ENCODE results near the gene GPR146. TPM values are rescaled to one million over a fixed set of nuclear protein-coding genes. Genes with fewer than 3 reads are reported as not detected.

GPR146 gene
- total RNA-seq, 1 donor = 5.1 TPM

GRCh38 chr7:1045069-1046063 is 1.0 kb downstream of the GPR146 start:
- TF ChIP-seq CTCF (IDR thresholded peaks at IDR 0.05; ENCODE audit: extremely low read depth, low read depth, low read length) = no peak
- Histone ChIP-seq H3K4me2 (ENCODE audit: insufficient read depth, low read length) (peak overlapping the region; percentile 79), H2AFZ (ENCODE audit: low read length) (peak overlapping the region; percentile 27)

GRCh38 chr7:1046722-1047679 is 2.7 kb downstream of the GPR146 start:
- H3K4me3 ChIP-seq (ENCODE audit: insufficient read depth, low read length) = no peak overlapping the region
- H3K9me3 ChIP-seq (ENCODE audit: low read depth, low read length) = no peaks in the 10 kb centered on the region
- TF ChIP-seq CTCF (IDR thresholded peaks at IDR 0.05; ENCODE audit: extremely low read depth, low read depth, low read length) = no peak

More at GRCh38 chr7:1045069-1046063, 1.0 kb downstream of the GPR146 start:
- H3K27ac ChIP-seq (ENCODE audit: low read depth, low read length) = no peak overlapping the region
- H3K79me2 ChIP-seq (ENCODE audit: insufficient read depth, low read length) = peaks cover 2% of the 10 kb centered on the region
- H3K9me3 ChIP-seq (ENCODE audit: low read depth, low read length) = no peaks in the 10 kb centered on the region
- H3K27me3 ChIP-seq (ENCODE audit: insufficient read depth, low read length) = no peaks in the 10 kb centered on the region
- peaks cover 12% of the 10 kb centered on the region for H3K4me1 ChIP-seq (ENCODE audit: insufficient read depth, low read length)
- H3K4me3 ChIP-seq (ENCODE audit: insufficient read depth, low read length) = peak overlapping the region; percentile 79
- peaks cover 18% of the 10 kb centered on the region for H4K20me1 ChIP-seq (ENCODE audit: insufficient read depth, low read length)
- no peak for DNase-seq (ENCODE audit: insufficient read length, low spot score, missing footprints)
- no peaks in the 10 kb centered on the region for H3K36me3 ChIP-seq (ENCODE audit: insufficient read depth, low read length)

DNA sequence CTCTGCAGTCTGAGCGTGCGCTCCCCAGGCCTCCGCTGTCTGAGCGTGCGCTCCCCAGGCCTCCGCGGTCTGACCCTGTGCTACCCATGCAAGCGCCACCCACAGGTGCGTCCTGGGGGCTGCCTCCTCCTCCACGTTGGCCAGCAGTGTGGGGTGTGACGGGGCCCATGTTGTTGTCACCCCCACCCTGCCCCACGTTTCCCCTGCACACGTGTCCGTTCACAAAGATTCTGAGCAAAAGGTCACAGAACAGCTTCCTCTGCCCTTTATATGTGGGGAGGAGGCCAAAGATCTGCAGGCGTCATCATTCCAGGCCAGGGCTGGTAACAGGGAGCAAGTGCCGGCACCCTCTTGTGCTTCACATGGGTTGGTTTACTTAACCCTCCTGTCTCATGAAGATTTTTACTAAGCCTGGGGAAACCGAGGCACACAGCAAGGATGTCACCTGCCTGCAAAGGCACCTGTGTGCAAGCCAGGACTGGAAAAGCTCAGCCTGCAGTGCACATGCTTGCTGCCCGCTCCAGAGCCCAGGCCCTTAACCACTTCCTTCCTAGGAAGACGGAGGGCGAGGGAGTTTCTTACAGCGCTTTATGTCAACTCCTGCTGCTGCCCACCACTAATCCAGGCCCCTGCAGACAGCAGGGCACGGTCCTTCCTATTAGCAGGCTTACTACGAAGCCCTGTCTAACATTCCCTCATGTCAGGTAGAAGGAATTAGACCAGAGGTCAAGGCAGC is 4.8 kb downstream of the GPR146 start:
- Histone ChIP-seq H3K4me1 (ENCODE audit: insufficient read depth, low read length) (peaks cover 5% of the 10 kb centered on the region), H3K79me2 (ENCODE audit: insufficient read depth, low read length) (no peaks in the 10 kb centered on the region), H4K20me1 (ENCODE audit: insufficient read depth, low read length) (peaks cover 18% of the 10 kb centered on the region), H3K4me3 (ENCODE audit: insufficient read depth, low read length) (no peak overlapping the region), H3K36me3 (ENCODE audit: insufficient read depth, low read length) (no peaks in the 10 kb centered on the region), H3K9me3 (ENCODE audit: low read depth, low read length) (no peaks in the 10 kb centered on the region), H3K27me3 (ENCODE audit: insufficient read depth, low read length) (no peaks in the 10 kb centered on the region), H3K27ac (ENCODE audit: low read depth, low read length) (no peak overlapping the region), H3K4me2 (ENCODE audit: insufficient read depth, low read length) (no peak overlapping the region), H2AFZ (ENCODE audit: low read length) (no peak overlapping the region)
- DNase-seq (ENCODE audit: insufficient read length, low spot score, missing footprints) = no peak
- no peak for TF ChIP-seq CTCF (IDR thresholded peaks at IDR 0.05; ENCODE audit: extremely low read depth, low read depth, low read length)

More at GRCh38 chr7:1046722-1047679, 2.7 kb downstream of the GPR146 start:
- peaks cover 18% of the 10 kb centered on the region for H4K20me1 ChIP-seq (ENCODE audit: insufficient read depth, low read length)
- no peaks in the 10 kb centered on the region for H3K36me3 ChIP-seq (ENCODE audit: insufficient read depth, low read length)
- peaks cover 12% of the 10 kb centered on the region for H3K4me1 ChIP-seq (ENCODE audit: insufficient read depth, low read length)
- no peak overlapping the region for H2AFZ ChIP-seq (ENCODE audit: low read length)
- H3K27ac ChIP-seq (ENCODE audit: low read depth, low read length) = no peak overlapping the region
- no peak overlapping the region for H3K4me2 ChIP-seq (ENCODE audit: insufficient read depth, low read length)
- H3K79me2 ChIP-seq (ENCODE audit: insufficient read depth, low read length) = no peaks in the 10 kb centered on the region
- H3K27me3 ChIP-seq (ENCODE audit: insufficient read depth, low read length) = no peaks in the 10 kb centered on the region
- DNase-seq (ENCODE audit: insufficient read length, low spot score, missing footprints) = no peak

All from osteoblast (primary cell).